Stimulated activated CD4-positive, alpha-beta T cell treated with anti-CD3 and anti-CD28 coated beads, Interleukin-1b, Interleukin-23, amount 100 ng/mL, for 48 hours (primary cell): Measurements from ENCODE around the gene CCDC150.
"Not testable (repeated sequence)": the region's sequence is repeated elsewhere in the genome, so short reads cannot be mapped to it uniquely, and the experiment has no call there.

Experiments
- DNase-seq: peaks from one replicate; pipeline ENCODE4 v3.0.0-alpha.2; 2020

CCDC150 gene

GRCh38 chr2:196639180-196640030, at the start of gene CCDC150:
CCDC150 (plus strand) TSS chr2:196639715; CDS start chr2:196639767, 52 bp downstream.
- DNase-seq, result peak; percentile 96

- DNase-seq, result no peak
These were observed 49.2 kb upstream of the CCDC150 start for GRCh38 chr2:196590286-196590685.

GRCh38 chr2:196591004-196591403, 48.5 kb upstream of the CCDC150 start:
- no peak for DNase-seq

GRCh38 chr2:196591621-196592022, 47.9 kb upstream of the CCDC150 start:
- no peak for DNase-seq

GRCh38 chr2:196592331-196592910, 47.1 kb upstream of the CCDC150 start:
- DNase-seq, result no peak

- DNase-seq, result peak; percentile 16
These were observed 46.3 kb upstream of the CCDC150 start, which contains the start of gene HECW2 for GRCh38 chr2:196592911-196593881. HECW2 (minus strand) TSS chr2:196593554.

GRCh38 chr2:196594158-196594557, 45.4 kb upstream of the CCDC150 start:
- DNase-seq, result no peak

GRCh38 chr2:196597531-196597930, 42.0 kb upstream of the CCDC150 start:
- no peak for DNase-seq

GRCh38 chr2:196598412-196598811, 41.1 kb upstream of the CCDC150 start:
- no peak for DNase-seq

- DNase-seq, result no peak
These were observed 40.7 kb upstream of the CCDC150 start for GRCh38 chr2:196598846-196599245.

GRCh38 chr2:196601430-196602306, 37.8 kb upstream of the CCDC150 start:
- no peak for DNase-seq

- no peak for DNase-seq
These were observed 35.3 kb upstream of the CCDC150 start for GRCh38 chr2:196604196-196604595.

GRCh38 chr2:196606516-196606915, 33.0 kb upstream of the CCDC150 start:
- DNase-seq, result no peak

GRCh38 chr2:196607073-196607472, 32.4 kb upstream of the CCDC150 start:
- no peak for DNase-seq

GRCh38 chr2:196607896-196608295, 31.6 kb upstream of the CCDC150 start:
- not testable (repeated sequence) for DNase-seq

- DNase-seq, result no peak
These were observed 29.7 kb upstream of the CCDC150 start for GRCh38 chr2:196609806-196610205.

- DNase-seq, result no peak
These were observed 28.7 kb upstream of the CCDC150 start for GRCh38 chr2:196610796-196611195.

- DNase-seq, result no peak
These were observed 26.2 kb upstream of the CCDC150 start for GRCh38 chr2:196613302-196613701.

GRCh38 chr2:196617430-196617829, 22.1 kb upstream of the CCDC150 start:
- no peak for DNase-seq

- no peak for DNase-seq
These were observed 20.9 kb upstream of the CCDC150 start for GRCh38 chr2:196618661-196619060.

- DNase-seq, result no peak
These were observed 9.0 kb upstream of the CCDC150 start for GRCh38 chr2:196630531-196630930.

- no peak for DNase-seq
These were observed 4.4 kb upstream of the CCDC150 start for GRCh38 chr2:196635156-196635555.
